ENCODE data around the gene CBARP. TPM values are rescaled to one million over a fixed set of nuclear protein-coding genes. Genes with fewer than 3 reads are reported as not detected.

The CBARP gene
- total and polyA plus RNA-seq, 2 of the 13 experiments (the other 11 are each of a cell fraction or from before 2014, with no cell fraction given), result 1.2 to 1.4 TPM

- TF ChIP-seq ZNF430 (CRISPR knock-in tag; IDR thresholded peaks at IDR 0.05) (0 out of 2 replicates have a peak, but pooled peaks have one; percentile 43), SIX4 (CRISPR knock-in tag; IDR thresholded peaks at IDR 0.05) (no peak), HMG20A (CRISPR knock-in tag; IDR thresholded peaks at IDR 0.05; ENCODE audit: borderline replicate concordance) (no peak), FOXM1 (CRISPR knock-in tag; IDR thresholded peaks at IDR 0.05) (no peak), ZNF407 (CRISPR knock-in tag; IDR thresholded peaks at IDR 0.05; ENCODE audit: not compliant biosample characterization) (no peak), ZSCAN9 (CRISPR knock-in tag; IDR thresholded peaks at IDR 0.05; ENCODE audit: borderline replicate concordance) (no peak), ZNF615 (CRISPR knock-in tag; IDR thresholded peaks at IDR 0.05; ENCODE audit: borderline replicate concordance) (0 out of 2 replicates have a peak, but pooled peaks have one; percentile 37), ELF1 (CRISPR knock-in tag; IDR thresholded peaks at IDR 0.05) (no peak), CBFB (CRISPR knock-in tag; IDR thresholded peaks at IDR 0.05) (no peak; the same call in none of the 2 replicates), MEF2D (CRISPR knock-in tag; IDR thresholded peaks at IDR 0.05) (0 out of 2 replicates have a peak, but pooled peaks have one; percentile 27), ZBTB42 (CRISPR knock-in tag; IDR thresholded peaks at IDR 0.05) (no peak), ZNF850 (CRISPR knock-in tag; conservative IDR thresholded peaks at IDR 0.05) (no peak), GLI4 (CRISPR knock-in tag; IDR thresholded peaks at IDR 0.05; ENCODE audit: borderline replicate concordance) (no peak; the same call in 1 of the 2 replicates), ZFP37 (CRISPR knock-in tag; IDR thresholded peaks at IDR 0.05; ENCODE audit: borderline replicate concordance) (no peak), ZNF264 (CRISPR knock-in tag; IDR thresholded peaks at IDR 0.05) (no peak), CAMTA2 (CRISPR knock-in tag; IDR thresholded peaks at IDR 0.05; ENCODE audit: borderline replicate concordance) (no peak), THAP11 (CRISPR knock-in tag; IDR thresholded peaks at IDR 0.05) (no peak; the same call in 1 of the 2 replicates), ZNF788 (CRISPR knock-in tag; IDR thresholded peaks at IDR 0.05; ENCODE audit: borderline replicate concordance) (peak; percentile 16; the same call in 1 of the 2 replicates), ZZZ3 (CRISPR knock-in tag; IDR thresholded peaks at IDR 0.05; ENCODE audit: borderline replicate concordance) (no peak), ZBTB26 (CRISPR knock-in tag; IDR thresholded peaks at IDR 0.05; ENCODE audit: borderline replicate concordance) (peak; percentile 30; the same call in 1 of the 2 replicates), HNRNPK (IDR thresholded peaks at IDR 0.05; ENCODE audit: low read depth, low read length, poor library complexity, severe bottlenecking) (peak; percentile 5)
Observed at GRCh38 chr19:1251330-1252220, 13.8 kb upstream of the CBARP start (continued).
